ENCODE measurements around the gene ZNF277. TPM values are rescaled to one million over a fixed set of nuclear protein-coding genes. Genes with fewer than 3 reads are reported as not detected.

The ZNF277 gene
- total RNA-seq, 4 donors from 2014 or later, result 19.2 to 45.6 (median 32.8) TPM

DNA sequence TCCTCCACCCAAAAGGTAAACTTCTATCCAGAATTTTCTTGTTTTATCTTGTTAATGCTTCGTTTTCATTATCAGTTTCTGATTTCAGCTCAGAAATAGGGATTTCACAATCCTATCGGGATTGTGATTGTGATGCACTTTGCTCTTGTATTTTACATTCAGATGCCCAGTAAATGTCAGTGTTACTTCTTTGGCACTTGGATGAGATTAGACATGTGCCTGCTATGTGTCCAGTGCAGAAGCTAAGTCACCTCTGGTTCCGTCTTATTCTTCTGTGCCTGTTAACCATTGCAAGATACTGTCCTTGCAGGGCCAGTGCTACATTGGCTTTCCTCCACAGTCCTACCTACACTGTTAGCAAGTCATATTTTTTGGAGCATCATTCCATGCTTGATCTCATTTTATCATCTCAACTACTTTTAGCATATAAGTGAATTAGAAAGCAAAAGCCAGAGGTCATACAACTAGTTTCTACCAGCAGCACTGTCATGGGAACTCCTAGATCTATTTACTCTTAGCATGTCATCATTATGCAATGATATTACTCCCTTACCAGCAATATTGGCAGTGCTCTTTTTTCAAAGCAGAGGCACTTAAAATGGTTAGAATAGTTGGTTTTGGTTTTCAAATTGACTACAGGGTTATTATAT is 26.7 kb downstream of the ZNF277 start:
- WGBS, 2 donors, result 72 to 74% methylated on average over 3 of the region's 3 CpGs
- no peak for DNase-seq (ENCODE audit: low spot score in 2 of 2)
- TF ChIP-seq POLR2A (IDR thresholded peaks at IDR 0.05), result no peak
- TF ChIP-seq, protein P1, sequence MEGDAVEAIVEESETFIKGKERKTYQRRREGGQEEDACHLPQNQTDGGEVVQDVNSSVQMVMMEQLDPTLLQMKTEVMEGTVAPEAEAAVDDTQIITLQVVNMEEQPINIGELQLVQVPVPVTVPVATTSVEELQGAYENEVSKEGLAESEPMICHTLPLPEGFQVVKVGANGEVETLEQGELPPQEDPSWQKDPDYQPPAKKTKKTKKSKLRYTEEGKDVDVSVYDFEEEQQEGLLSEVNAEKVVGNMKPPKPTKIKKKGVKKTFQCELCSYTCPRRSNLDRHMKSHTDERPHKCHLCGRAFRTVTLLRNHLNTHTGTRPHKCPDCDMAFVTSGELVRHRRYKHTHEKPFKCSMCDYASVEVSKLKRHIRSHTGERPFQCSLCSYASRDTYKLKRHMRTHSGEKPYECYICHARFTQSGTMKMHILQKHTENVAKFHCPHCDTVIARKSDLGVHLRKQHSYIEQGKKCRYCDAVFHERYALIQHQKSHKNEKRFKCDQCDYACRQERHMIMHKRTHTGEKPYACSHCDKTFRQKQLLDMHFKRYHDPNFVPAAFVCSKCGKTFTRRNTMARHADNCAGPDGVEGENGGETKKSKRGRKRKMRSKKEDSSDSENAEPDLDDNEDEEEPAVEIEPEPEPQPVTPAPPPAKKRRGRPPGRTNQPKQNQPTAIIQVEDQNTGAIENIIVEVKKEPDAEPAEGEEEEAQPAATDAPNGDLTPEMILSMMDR (IDR thresholded peaks at IDR 0.05), result no peak
- intact Hi-C loops (cut with DNase I; ENCODE audit: low total_unique reads), result no loop called here
- H3K4me3 ChIP-seq (ENCODE audit: low read depth, poor library complexity, severe bottlenecking), result no peak overlapping the region

DNA sequence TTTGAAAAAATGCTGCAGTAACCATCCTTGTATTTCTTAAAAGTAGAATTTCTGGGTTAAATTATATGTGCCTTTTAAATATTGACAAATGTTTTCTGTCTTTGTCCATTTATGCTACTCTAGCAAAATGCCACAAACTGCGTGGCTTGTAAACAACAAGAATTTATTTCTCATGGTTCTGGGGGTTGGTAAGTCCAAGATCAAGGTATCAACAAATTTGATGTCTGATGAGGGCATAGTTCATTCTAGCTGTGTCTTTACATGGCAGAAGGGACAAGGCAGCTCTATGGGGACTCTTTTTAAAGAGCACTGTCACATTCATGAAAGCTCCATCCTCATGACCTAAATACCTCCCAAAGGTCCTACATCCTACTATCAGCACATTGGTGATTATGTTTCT is 27.7 kb downstream of the ZNF277 start:
- no peak overlapping the region for H3K4me3 ChIP-seq (ENCODE audit: low read depth, poor library complexity, severe bottlenecking)
- 91 to 100% methylated on average over 1 of the region's 1 CpG for WGBS, 2 donors
- TF ChIP-seq, protein P1 (IDR thresholded peaks at IDR 0.05), result no peak
- TF ChIP-seq POLR2A (IDR thresholded peaks at IDR 0.05), result no peak
- intact Hi-C loops (cut with DNase I; ENCODE audit: low total_unique reads), result no loop called here
- DNase-seq (ENCODE audit: low spot score in 2 of 2), result no peak

DNA sequence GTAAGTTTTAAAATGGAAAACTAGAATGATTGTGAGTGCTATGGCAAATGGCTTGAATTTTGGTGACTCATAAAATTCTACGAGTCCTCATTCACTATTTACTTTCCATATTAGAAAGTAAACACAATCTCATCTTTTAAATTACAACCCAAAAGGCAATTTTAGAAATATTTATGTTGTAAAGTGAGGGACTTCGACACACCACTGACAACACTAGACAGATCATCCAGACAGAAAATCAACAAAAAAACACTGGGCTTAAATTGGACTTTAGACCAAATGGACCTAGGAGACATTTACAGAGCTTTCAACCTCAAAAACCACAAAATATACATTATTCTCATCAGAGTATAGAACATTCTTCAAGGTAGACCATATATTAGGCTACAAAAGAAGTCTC is 30.1 kb downstream of the ZNF277 start:
- TF ChIP-seq POLR2A (IDR thresholded peaks at IDR 0.05), result no peak
- TF ChIP-seq, protein P1 (IDR thresholded peaks at IDR 0.05), result no peak
- intact Hi-C loops (cut with DNase I; ENCODE audit: low total_unique reads), result no loop called here
- WGBS, 2 donors, result 97 to 98% methylated on average over 2 of the region's 2 CpGs

DNA sequence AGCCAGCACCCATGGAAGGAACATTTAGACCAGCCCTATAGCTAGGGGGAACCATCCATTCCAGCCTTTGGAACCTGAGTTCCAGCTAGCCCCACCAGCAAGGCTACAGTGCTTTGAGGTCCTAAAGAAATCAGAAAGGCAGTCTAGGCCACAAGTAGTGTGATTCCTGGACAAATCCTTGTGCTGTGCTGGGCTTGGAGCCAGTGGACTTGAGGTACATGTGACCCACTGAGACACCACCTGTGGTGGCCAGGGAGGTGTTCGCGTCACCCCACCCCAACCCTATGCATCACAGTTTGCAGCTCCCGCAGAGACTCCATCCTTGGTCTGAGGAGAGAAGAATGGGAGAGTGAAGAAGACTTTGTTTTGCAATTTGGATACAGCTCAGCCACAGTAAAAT is 31.8 kb downstream of the ZNF277 start:
- TF ChIP-seq, protein P1 (IDR thresholded peaks at IDR 0.05), result no peak
- TF ChIP-seq POLR2A (IDR thresholded peaks at IDR 0.05), result no peak
- no peak for DNase-seq (ENCODE audit: low spot score in 2 of 2)
- intact Hi-C loops (cut with DNase I; ENCODE audit: low total_unique reads), result no loop called here
- no peak overlapping the region for H3K4me3 ChIP-seq (ENCODE audit: low read depth, poor library complexity, severe bottlenecking)
- 97 to 98% methylated on average over 3 of the region's 3 CpGs for WGBS, 2 donors

More for the DNA sequence above, 30.1 kb downstream of the ZNF277 start:
- H3K4me3 ChIP-seq (ENCODE audit: low read depth, poor library complexity, severe bottlenecking), result no peak overlapping the region
- DNase-seq (ENCODE audit: low spot score in 2 of 2), result no peak

DNA sequence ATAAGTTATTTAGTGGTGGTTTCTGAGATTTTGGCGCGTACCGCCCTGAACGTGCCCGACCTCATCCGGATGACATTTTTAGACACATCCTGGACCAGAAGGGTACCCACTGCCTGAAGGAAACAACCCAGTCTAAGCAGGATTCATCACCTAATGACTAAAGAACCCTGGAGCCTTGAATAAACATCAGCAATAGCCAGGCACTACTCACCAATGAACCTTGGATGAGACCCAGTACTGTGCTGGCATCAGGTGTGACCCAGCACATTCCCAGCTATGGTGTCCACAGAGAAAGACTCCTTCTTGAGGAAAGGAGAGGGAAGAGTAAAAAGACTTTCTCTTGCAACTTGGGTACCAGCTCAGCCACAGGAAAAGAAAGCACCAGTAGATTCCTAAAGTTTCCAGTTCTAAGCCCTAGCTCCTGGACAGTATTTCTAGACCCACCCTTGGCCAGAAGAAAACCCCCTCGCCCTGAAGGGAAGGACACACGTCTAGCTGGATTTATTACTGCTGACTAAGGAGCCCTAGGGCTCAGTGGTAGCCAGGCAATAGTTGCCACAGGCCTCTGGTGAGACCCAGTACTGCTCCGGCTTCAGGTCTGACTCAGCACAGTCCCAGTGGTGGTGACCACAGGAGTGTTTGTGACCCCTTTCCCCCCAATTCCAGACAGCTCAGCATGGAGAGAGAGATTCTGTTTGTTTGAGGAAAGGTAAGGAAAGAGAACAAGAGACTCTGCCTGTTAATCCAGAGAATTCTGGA is 32.5 kb downstream of the ZNF277 start:
- 86 to 97% methylated on average over 9 of the region's 9 CpGs for WGBS, 2 donors
- intact Hi-C loops (cut with DNase I; ENCODE audit: low total_unique reads), result no loop called here
- no peak overlapping the region for H3K4me3 ChIP-seq (ENCODE audit: low read depth, poor library complexity, severe bottlenecking)
- TF ChIP-seq, protein P1 (IDR thresholded peaks at IDR 0.05), result no peak
- TF ChIP-seq POLR2A (IDR thresholded peaks at IDR 0.05), result no peak
- no peak for DNase-seq (ENCODE audit: low spot score in 2 of 2)
